HepG2 (cell line): Measurements from ENCODE around the gene RPS28. TPM values are rescaled to one million over a fixed set of nuclear protein-coding genes. Genes with fewer than 3 reads are reported as not detected.

ENCODE experiments used
- EHMT2 ChIP-seq: fragments of 200-600 bp; sonication (generic); IDR thresholded peaks from 2 replicates; pipeline ENCODE4 v1.7.0; 2017; ENCODE audit warnings: antibody characterized with exemption, low read depth, low read length, borderline replicate concordance
- ELF4 ChIP-seq: sonication (generic); formaldehyde crosslinking; IDR thresholded peaks from 2 replicates; pipeline ENCODE4 v1.5.0; 2020; ENCODE audit warnings: missing genetic modification reagents, mild to moderate bottlenecking, moderate library complexity, borderline replicate concordance
- EP300 ChIP-seq, 3 experiments: sonication (generic) in 1 of 3; formaldehyde crosslinking in 1 of 3; IDR thresholded peaks; 2 replicates each; pipeline versions ENCODE4 v1.5.1 to v1.6.1; 2011 to 2020; ENCODE audit warnings: low read depth in 2 of 3, low read length in 2 of 3, borderline replicate concordance in 1 of 3, improper control_type of control experiment in 1 of 3, mild to moderate bottlenecking in 1 of 3, missing genetic modification reagents in 1 of 3, moderate library complexity in 1 of 3
- FOXC1 ChIP-seq: sonication (generic); formaldehyde crosslinking; IDR thresholded peaks from 2 replicates; pipeline ENCODE4 v1.8.0; 2022; ENCODE audit warnings: mild to moderate bottlenecking, missing genetic modification reagents, borderline replicate concordance
- FOXO1 ChIP-seq: sonication (generic); formaldehyde crosslinking; IDR thresholded peaks from 2 replicates; pipeline ENCODE4 v1.4.0; 2020; ENCODE audit warnings: missing genetic modification reagents
- KDM2A ChIP-seq: sonication (generic); formaldehyde crosslinking; IDR thresholded peaks from 2 replicates; pipeline ENCODE4 v1.4.0; 2020; ENCODE audit warnings: low read depth, missing genetic modification reagents, borderline replicate concordance
- RARG ChIP-seq: sonication (generic); formaldehyde crosslinking; IDR thresholded peaks from 2 replicates; pipeline ENCODE4 v1.4.0; 2020; ENCODE audit warnings: low read depth, mild to moderate bottlenecking, missing genetic modification reagents
- XRCC5 ChIP-seq: fragments of 200-400 bp; formaldehyde crosslinking; optimal IDR thresholded peaks from 2 replicates; pipeline ENCODE3; 2017; ENCODE audit warnings: mild to moderate bottlenecking, low read length
- ZFP90 ChIP-seq: sonication (generic); formaldehyde crosslinking; IDR thresholded peaks from 2 replicates; pipeline ENCODE4 v1.8.0; 2022; ENCODE audit warnings: missing genetic modification reagents, mild to moderate bottlenecking, inconsistent platforms, borderline replicate concordance
- ZMYM3 ChIP-seq: sonication (generic); formaldehyde crosslinking; IDR thresholded peaks from 2 replicates; pipeline ENCODE4 v1.5.1; 2020; ENCODE audit warnings: mild to moderate bottlenecking, missing genetic modification reagents
- ZNF12 ChIP-seq: sonication (generic); formaldehyde crosslinking; IDR thresholded peaks from 2 replicates; pipeline ENCODE4 v1.5.0; 2020; ENCODE audit warnings: missing genetic modification reagents
- ZNF274 ChIP-seq: sonication (generic); formaldehyde crosslinking; IDR thresholded peaks from 2 replicates; pipeline ENCODE4 v1.5.1; 2020; ENCODE audit warnings: mild to moderate bottlenecking, missing genetic modification reagents
- ZNF337 ChIP-seq: sonication (generic); formaldehyde crosslinking; IDR thresholded peaks from 2 replicates; pipeline ENCODE4 v1.5.1; 2020; ENCODE audit warnings: missing genetic modification reagents, low read depth, mild to moderate bottlenecking, borderline replicate concordance
- ZNF598 ChIP-seq: sonication (generic); formaldehyde crosslinking; IDR thresholded peaks from 2 replicates; pipeline ENCODE4 v1.5.1; 2020; ENCODE audit warnings: mild to moderate bottlenecking, missing genetic modification reagents, borderline replicate concordance
- ZNF607 ChIP-seq: sonication (generic); formaldehyde crosslinking; IDR thresholded peaks from 2 replicates; pipeline ENCODE4 v1.5.1; 2020; ENCODE audit warnings: missing genetic modification reagents, mild to moderate bottlenecking, borderline replicate concordance
- polyA plus RNA-seq, 8 experiments: library from polyadenylated mRNA; depleted of rRNA in 3 of 8; stranded (reverse) in 7 of 8; unstranded in 1 of 8; fragments of >200 nt; fragmentation: Illumina TruSeq in 4 of 8; extraction: Trizol in 4 of 8; gene quantifications; 2 replicates each; pipeline versions ENCODE4 v1.2.1 to v1.2.3, GENCODE V29; 2011 to 2016; ENCODE audit warnings: low read depth in 4 of 8, missing spikeins in 1 of 8, mixed read lengths in 1 of 8; ENCODE audit not compliant: insufficient read depth in 1 of 8
- total RNA-seq, 5 experiments: library from RNA; depleted of rRNA; stranded (reverse); fragments of >200 nt; fragmentation: Illumina TruSeq; extraction: Trizol; gene quantifications; 2 replicates each; pipeline ENCODE4 v1.2.3, GENCODE V29; 2016; ENCODE audit warnings: low read depth in 1 of 5
- TF ChIP-seq, protein P1 (sequence below), 2 experiments: sonication (generic) in 1 of 2; formaldehyde crosslinking in 1 of 2; IDR thresholded peaks; 2 replicates each; pipeline versions ENCODE4 v1.6.1 to v1.9.0; 2014 to 2022; ENCODE audit warnings: antibody characterized with exemption in 1 of 2, borderline replicate concordance in 1 of 2, inconsistent platforms in 1 of 2, low read depth in 1 of 2, missing genetic modification reagents in 1 of 2
- TF ChIP-seq, protein P2 (sequence below): sonication (generic); formaldehyde crosslinking; IDR thresholded peaks from 2 replicates; pipeline ENCODE4 v1.5.0; 2020; ENCODE audit warnings: missing genetic modification reagents

RPS28 gene
- total and polyA plus RNA-seq, 2 of the 13 experiments (the other 11 are each of a cell fraction or from before 2014, with no cell fraction given): 281 to 545 TPM

DNA sequence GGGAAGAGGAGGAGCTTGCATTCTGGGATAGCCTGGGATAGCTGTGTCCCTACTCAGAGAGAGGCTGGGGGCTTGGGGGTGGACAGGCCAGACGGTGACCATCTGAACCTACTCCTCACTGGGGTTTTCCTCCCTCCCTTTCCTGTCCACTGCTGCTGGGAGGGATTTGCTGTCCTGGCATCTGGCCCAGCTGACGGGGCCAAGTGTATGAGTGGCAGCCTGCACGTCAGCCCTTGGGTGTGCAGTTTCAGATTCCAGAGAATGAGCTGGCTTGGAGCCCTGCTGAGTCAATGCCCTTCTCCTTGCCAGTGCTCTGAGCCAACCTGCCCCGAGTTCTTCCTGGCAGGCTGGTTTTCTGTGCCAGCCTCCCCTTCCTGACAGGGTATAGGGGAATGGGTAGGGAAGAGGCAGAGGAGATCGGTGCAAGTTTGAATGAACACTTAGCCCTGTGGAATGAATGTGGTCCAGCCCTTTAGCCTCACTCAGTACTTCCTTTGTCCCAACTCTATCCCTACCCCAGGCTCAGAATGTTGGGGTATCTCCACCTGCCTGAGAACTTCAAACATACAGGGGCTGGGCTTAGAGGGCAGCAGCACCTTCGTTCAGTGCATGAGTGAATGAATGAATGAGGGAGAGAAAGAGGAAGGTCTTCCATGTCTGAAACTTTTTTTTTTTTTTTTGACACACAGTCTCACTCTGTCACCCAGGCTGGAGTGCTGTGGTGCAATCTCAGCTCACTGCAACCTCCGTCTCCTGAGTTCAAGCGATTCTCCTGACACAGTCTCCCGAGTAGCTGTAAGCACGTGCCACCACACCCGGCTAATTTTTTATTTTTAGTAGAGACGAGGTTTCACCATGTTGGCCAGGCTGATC lies 40.9 kb downstream of the RPS28 start (continued):
- TF ChIP-seq, protein P1, sequence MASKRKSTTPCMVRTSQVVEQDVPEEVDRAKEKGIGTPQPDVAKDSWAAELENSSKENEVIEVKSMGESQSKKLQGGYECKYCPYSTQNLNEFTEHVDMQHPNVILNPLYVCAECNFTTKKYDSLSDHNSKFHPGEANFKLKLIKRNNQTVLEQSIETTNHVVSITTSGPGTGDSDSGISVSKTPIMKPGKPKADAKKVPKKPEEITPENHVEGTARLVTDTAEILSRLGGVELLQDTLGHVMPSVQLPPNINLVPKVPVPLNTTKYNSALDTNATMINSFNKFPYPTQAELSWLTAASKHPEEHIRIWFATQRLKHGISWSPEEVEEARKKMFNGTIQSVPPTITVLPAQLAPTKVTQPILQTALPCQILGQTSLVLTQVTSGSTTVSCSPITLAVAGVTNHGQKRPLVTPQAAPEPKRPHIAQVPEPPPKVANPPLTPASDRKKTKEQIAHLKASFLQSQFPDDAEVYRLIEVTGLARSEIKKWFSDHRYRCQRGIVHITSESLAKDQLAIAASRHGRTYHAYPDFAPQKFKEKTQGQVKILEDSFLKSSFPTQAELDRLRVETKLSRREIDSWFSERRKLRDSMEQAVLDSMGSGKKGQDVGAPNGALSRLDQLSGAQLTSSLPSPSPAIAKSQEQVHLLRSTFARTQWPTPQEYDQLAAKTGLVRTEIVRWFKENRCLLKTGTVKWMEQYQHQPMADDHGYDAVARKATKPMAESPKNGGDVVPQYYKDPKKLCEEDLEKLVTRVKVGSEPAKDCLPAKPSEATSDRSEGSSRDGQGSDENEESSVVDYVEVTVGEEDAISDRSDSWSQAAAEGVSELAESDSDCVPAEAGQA (IDR thresholded peaks at IDR 0.05; ENCODE audit: low read depth): peak; percentile 47; the same call in 1 of the 2 replicates
- TF ChIP-seq, protein P1 (CRISPR knock-in tag; IDR thresholded peaks at IDR 0.05; ENCODE audit: borderline replicate concordance): no peak
- TF ChIP-seq EHMT2 (no peak), RARG (CRISPR knock-in tag) (no peak), ZMYM3 (CRISPR knock-in tag) (peak; percentile 73), FOXC1 (CRISPR knock-in tag) (0 out of 2 replicates have a peak, but pooled peaks have one; percentile 19), KDM2A (CRISPR knock-in tag) (peak; percentile 71; the same call in 1 of the 2 replicates), FOXO1 (CRISPR knock-in tag) (peak; percentile 39; the same call in 1 of the 2 replicates), ELF4 (no peak), ZNF337 (CRISPR knock-in tag) (no peak), ZFP90 (peak; percentile 34; the same call in 1 of the 2 replicates), ZNF12 (CRISPR knock-in tag) (peak; percentile 79; the same call in 1 of the 2 replicates), ZNF607 (CRISPR knock-in tag) (0 out of 2 replicates have a peak, but pooled peaks have one; percentile 31), ZNF598 (CRISPR knock-in tag) (peak; percentile 51; the same call in 1 of the 2 replicates), EP300 (IDR thresholded peaks at IDR 0.05; ENCODE audit: low read depth in 2 of 2, low read length in 2 of 2) (peak in 1 of 2 experiments; percentile 18; a peak in 1 of 4 replicates), EP300 (CRISPR knock-in tag; IDR thresholded peaks at IDR 0.05; ENCODE audit: borderline replicate concordance) (no peak), XRCC5 (peak; percentile 66), ZNF274 (0 out of 2 replicates have a peak, but pooled peaks have one; percentile 56)
- TF ChIP-seq, protein P2, sequence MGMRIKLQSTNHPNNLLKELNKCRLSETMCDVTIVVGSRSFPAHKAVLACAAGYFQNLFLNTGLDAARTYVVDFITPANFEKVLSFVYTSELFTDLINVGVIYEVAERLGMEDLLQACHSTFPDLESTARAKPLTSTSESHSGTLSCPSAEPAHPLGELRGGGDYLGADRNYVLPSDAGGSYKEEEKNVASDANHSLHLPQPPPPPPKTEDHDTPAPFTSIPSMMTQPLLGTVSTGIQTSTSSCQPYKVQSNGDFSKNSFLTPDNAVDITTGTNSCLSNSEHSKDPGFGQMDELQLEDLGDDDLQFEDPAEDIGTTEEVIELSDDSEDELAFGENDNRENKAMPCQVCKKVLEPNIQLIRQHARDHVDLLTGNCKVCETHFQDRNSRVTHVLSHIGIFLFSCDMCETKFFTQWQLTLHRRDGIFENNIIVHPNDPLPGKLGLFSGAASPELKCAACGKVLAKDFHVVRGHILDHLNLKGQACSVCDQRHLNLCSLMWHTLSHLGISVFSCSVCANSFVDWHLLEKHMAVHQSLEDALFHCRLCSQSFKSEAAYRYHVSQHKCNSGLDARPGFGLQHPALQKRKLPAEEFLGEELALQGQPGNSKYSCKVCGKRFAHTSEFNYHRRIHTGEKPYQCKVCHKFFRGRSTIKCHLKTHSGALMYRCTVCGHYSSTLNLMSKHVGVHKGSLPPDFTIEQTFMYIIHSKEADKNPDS (CRISPR knock-in tag): 0 out of 2 replicates have a peak, but pooled peaks have one; percentile 56
